ENCODE data around the gene MTMR3.
"Not testable (repeated sequence)": the region's sequence is repeated elsewhere in the genome, so short reads cannot be mapped to it uniquely, and the experiment has no call there.

The MTMR3 gene

DNA sequence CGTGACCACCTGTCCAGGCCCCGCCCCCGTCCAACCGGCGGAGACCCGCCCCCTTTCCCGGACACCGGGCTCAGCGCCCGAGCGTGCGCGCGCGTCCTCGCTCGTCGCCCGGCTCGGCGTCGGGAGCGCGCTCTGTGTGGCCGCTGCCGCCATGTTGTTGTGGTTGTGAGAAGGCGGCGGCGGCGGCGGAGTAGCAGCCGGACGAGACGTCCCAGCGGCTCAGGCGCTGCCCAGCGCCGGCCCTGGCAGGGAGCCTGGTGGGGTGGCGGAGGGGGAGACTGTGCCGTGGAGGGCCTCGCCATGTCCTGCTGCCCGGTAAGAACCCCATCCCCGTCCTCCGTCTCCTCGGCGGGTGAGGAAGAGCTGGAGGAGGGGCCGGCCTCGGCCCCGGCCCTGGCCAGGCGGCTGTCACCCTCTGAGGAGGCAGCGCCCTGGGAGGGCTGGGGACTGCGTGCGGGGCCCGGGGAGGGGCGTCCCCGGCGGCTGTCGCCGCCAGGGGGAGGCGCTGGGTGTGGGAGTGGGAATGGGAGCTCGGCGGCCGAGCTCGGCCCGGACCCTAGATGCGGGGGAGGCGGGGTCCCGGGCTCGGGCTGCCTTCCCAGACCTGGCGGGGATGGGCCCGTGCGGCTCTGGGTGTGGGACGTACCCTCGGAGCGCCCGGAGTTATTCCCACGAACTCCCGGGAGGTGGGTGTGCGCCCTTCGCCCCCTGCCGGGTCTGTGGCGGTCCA lies at the start of gene MTMR3:
MTMR3 (plus strand) TSS at position 130 of the 730 bp plus-strand sequence. CDS start 87,886 bp downstream, outside the sequence.
- peak; percentile 76 for DNase-seq (ENCODE audit: low spot score)

DNA sequence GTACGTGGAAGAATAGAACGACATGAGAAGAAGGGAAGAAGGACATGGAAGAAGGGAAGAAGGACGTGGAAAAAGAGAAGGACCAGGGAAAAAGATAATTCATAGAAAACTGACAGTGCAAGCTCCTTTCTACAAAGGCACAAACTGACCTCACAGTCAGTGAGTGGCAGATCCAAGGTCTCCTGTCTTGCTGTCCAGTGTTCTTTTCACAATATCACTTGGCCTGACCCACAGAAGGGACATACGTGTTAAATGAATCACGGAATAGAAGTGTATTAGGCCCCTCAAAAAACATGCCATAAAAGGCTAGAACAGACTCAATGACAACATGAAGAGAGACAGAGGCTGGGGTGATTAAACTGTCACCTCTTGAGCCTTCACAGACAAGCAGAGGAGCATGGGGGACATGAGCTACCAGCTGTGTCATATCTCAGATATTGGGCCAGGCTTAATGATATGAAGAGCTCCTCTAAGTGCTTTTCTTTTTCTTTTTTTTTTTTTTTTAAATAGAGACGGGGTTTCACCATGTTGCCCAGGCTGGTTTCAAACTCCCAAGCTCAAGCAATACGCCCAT lies 49.5 kb upstream of the MTMR3 start:
- no peak for DNase-seq (ENCODE audit: low spot score)

DNA sequence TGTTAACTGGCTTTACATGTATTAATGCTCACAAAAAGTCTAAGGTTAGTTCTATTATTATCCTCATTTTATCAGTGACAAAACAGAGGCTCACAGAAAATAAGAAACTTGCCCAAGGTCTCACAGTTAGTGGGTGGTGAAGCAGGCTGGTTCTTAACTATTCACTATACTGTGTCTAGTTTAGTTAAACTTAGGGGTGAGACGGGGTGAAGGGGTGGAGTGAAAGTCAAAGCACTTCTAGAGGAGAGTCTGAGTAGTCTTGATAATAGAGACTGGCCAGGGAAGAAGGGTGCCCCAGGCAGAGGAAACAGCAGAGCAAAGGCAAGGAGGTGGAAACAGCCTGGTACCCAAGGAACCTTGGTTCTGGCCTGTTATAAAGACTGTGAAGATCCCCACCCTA lies 48.9 kb upstream of the MTMR3 start:
- no peak for DNase-seq (ENCODE audit: low spot score)

DNA sequence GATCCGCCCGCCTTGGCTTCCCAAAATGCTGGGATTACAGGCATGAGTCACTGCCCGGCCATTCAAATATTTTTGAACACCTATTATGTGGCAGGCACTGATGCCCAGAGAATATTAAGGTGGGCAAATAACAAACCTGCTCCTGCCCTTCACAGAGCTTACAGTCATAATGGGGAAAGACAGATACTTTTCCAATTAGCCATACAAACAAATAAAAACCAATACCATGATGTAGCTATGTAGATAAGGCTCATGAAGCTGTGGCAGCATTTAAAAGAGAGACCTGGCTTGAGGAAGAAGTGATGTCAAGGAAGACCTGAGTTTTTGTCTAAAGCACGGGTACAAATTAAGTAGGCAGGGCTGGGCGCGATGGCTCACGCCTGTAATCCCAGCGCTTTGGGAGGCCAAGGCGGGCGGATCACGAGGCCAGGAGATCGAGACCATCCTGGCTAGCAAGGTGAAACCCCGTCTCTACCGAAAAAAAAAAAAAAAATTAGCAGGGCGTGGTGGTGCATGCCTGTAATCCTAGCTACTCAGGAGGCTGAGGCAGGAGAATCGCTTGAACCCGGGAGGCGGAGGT lies 46.1 kb upstream of the MTMR3 start:
- DNase-seq (ENCODE audit: low spot score): not testable (repeated sequence)

GRCh38 chr22:29837741-29838598 lies 45.0 kb upstream of the MTMR3 start, which contains the start of gene ASCC2:
TSS of gene ASCC2 (minus strand) at chr22:29838274. CDS start at chr22:29832325, 5,949 bp downstream.
- peak; percentile 96 for DNase-seq (ENCODE audit: low spot score)

DNA sequence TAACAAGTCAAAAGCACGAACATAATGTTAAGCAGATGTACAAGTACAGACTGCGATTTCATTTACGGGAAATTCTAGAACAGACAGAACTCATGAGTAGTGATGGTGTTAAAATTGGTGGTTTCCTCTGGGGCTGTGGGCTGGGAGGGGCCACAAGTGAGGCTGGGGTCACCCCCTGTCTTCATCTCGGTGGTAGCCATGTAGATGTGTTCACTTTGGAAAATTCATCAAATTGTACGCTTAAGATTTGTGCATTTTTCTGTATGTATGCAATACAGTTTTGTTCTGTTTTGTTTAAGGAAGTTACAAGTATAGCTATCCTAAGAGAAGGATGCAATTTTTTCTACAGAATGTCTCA lies 44.4 kb upstream of the MTMR3 start:
- DNase-seq (ENCODE audit: low spot score): no peak

DNA sequence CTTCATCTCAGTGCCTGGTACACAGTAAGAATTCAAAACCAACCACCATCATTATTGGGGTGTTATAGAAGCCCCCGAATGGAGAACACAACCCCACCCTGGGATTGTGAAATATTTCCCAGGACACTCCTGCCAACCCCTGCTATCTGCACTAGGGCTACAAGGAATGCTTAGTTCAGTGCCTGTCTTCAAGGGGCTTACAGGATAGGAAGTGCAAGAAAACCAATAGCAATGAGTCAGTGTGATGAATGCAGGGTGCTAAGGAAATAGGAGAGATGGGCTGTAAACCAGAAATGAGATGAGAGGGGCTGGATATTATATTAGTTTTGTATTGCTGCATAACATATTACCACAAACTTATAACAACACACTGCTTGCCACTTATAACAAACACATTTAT lies 43.9 kb upstream of the MTMR3 start:
- DNase-seq (ENCODE audit: low spot score): no peak

GRCh38 chr22:29840498-29840897 lies 42.5 kb upstream of the MTMR3 start:
- DNase-seq (ENCODE audit: low spot score): no peak

DNA sequence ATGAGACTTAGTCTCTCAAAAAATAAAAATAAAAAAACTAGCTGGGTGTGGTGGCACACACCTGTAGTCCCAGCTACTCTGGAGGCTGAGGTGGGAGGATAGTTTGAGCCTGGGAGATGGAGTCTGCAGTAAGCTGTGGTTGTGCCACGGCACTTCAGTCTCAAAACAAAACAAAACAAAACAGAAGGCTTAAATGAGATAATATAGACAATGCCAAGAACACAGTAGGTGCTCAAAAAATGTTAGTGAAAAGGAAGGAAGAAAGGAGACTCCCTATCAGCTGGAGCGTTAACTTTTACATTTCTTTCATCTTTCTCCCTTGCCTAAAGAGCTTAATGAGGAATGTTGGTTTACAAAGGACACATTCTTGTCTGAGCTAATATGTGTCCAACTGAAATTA lies 40.8 kb upstream of the MTMR3 start:
- DNase-seq (ENCODE audit: low spot score): no peak

DNA sequence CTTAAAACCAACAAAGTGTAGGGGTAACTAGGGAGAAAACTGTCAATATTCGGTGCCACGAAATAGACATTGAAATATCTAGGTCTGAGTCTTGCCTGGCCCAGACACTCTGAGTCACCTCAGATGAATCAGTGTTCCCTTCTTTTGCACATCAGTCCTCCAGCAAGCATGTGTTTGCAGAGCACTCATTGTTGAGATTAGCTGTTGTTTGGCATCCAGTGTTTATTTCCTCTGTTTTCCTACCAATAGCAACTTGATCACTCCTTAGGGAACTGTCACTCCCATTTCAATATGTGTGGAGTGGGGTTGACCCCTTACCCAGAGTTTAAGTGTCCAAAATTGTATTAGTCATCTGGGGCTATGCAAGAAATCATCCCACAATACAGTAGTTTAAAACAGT lies 40.2 kb upstream of the MTMR3 start:
- no peak for DNase-seq (ENCODE audit: low spot score)

DNA sequence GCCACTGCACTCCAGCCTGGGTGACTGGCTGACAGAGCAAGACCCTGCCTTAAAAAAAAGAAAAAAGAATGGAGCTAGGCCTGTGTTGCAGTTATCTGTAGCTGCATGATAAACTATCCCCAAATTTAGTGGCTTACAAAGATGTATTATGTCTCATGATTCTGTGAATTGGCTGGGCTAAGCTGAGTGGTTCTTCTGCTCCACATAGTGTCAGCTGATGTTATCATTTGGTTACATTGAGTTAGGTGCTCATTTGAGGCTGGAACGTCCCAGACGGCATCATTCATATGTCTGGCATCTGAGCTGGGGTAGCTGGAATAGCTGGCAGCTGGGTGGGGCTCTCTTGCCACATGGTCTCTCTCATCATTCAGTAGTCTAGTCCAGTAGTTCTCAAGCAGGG lies 36.7 kb upstream of the MTMR3 start:
- DNase-seq (ENCODE audit: low spot score): no peak

GRCh38 chr22:29848111-29848510 lies 34.9 kb upstream of the MTMR3 start:
- no peak for DNase-seq (ENCODE audit: low spot score)

DNA sequence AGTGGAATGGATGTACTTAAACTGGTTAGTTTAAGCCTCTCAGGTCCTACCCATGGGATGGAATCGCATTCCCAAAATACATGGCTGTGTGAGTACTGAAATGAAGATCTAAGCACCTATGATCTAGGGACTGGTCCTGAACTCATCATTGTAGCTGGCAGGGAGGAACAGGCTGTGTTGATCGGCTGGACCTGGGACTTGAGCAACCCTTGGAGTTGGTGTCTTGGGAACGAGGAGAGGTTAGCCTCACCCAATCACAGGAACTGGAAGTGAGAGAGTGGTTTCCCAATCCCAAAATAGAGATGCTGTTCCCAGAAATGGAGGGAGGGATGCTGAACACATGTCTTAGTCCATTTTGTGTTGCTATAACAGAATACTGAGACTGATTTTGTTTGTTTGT lies 28.5 kb upstream of the MTMR3 start:
- DNase-seq (ENCODE audit: low spot score): no peak

DNA sequence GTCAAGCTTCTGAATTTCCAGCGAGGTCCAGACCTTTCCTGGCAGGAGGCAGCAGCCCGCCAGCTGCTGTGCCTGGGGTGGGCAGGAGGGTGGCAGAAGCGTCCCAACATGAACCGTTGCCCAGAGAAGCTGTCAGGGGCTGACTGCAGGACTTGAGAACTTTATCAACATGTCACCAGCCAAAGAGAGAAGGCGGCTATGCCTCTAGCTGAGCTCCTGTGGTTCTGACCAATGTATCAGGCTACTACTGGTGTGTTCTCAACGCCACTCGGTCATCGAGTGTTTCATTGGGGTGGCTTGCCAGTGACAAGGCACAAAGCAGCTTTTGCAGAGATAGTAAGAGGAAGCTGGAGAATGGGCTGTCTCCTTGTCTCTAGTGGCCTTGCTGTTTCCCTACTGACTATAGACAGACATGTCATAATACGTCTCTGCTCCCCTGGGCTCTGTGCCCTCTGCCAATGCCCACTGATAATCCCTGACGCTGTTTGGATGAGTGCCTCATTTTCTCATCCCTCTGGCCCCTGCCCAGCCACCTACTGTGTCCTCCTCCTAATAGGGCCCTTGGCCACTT lies 27.3 kb upstream of the MTMR3 start:
- DNase-seq (ENCODE audit: low spot score): no peak

- no peak for DNase-seq (ENCODE audit: low spot score)
These were observed 26.5 kb upstream of the MTMR3 start for GRCh38 chr22:29856496-29856895.

DNA sequence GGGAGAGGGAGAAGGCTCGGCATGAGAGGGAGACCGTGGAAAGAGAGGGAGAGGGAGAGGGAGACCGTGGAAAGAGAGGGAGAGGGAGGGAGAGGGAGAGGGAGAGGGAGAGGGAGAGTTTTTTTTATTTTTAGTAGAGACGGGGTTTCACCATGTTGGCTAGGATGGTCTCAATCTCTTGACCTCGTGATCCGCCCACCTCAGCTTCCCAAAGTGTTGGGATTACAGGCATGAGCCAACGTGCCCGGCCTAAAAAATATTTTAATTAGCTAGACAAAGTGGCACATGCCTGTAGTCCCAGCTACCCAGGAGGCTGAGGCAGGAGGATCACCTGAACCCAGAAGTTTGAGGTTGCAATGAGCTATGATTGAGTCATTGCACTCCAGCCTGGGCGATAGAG lies 23.9 kb upstream of the MTMR3 start:
- not testable (repeated sequence) for DNase-seq (ENCODE audit: low spot score)

DNA sequence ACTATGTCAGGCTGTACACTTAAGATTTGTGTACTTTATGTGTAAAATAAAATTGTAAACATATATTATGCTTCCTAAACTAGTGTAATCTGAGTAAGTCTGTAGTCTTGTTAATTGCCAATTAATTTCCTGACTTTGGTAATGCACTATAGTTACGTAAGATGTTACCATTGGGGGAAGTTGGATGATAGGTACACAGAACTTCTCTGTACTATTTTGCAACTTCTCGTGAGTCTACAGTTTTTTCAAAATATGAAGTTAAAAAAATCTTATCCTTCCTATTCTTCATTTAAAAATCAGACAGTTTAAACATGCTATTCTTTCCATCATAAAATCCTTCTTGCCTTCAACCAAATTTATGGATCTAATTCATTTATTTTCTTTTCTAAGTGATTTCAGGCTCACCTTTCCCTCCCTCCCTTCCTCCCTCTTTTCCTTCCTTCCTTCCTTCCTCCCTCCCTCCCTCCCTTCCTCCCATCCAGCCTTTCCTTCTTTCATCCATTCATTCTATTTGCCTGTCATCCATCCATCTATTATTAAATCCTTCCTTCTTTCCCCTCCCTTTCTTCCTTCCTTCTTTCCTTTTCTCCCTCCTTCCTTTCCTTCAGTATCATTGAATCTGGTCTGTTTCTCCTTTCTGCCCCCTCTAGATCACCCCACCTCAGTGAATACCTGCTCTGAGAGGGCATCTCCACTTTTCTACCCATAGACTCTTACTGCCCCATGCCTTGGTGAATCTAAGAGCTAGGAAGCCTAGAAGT lies 22.8 kb upstream of the MTMR3 start:
- DNase-seq (ENCODE audit: low spot score): no peak

DNA sequence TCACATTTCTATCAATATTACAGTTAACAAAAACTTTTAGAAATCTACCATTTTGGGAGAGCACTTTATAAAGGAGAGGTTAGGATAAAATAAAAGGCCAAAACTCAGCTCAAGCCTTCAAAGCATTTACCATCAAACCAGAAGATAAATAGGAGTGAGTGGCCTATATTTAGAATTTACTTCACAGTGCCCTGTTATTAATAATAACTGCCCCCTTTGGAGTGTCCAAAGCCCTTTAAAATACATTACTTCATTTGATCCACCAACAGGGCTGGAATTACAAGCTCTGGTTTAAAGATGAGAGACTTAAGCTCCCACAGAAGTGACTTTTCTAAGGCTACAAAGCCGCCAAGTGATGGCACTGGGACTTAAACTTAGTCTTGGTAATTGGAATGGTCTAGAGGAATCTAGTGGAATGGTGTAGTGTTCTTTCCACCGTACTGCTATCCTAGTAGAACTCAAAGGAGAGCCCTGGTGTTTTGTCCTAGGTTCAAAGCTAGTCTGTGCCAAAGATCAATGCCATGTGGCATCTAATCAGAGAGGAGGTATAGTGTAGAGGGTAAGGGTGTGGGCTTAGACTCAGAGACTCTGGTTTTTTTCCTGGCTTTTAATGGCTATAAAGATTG lies 21.2 kb upstream of the MTMR3 start:
- no peak for DNase-seq (ENCODE audit: low spot score)

DNA sequence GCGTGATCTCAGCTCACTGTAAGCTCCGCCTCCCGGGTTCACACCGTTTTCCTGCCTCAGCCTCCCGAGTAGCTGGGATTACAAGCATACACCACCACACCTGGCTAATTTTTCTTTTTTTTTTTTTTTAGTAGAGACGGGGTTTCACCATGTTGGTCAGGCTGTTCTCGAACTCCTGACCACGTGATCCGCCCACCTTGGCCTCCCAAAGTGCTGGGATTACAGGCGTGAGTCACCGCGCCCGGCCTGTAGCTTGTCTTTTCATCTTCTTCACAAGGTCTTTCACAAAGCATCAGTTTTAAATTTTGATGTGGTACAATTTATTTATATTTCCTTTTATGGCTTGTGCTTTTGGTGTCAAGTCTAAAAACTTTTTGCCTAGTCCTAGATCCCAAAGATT lies 17.4 kb upstream of the MTMR3 start:
- DNase-seq (ENCODE audit: low spot score): not testable (repeated sequence)

DNA sequence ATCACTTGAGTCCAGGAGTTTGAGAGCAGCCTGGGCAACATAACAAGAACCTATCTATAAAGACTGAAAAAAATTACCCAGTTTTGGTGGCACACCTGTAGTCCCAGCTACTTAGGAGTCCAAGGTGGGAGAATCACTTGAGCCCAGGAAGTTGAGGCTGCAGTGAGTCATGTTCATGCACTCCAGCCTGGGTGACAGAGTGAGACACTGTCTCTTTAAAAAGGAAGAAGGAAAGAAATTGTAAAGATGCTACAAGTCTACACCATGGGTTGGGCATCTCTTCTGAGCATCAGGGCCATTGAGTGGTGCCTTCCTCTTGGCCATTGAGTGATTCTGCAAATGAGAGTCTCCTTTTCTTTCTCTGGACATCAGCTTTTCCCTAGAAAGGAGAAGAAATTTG lies 15.7 kb upstream of the MTMR3 start:
- DNase-seq (ENCODE audit: low spot score): no peak

- no peak for DNase-seq (ENCODE audit: low spot score)
These were observed 15.1 kb upstream of the MTMR3 start for GRCh38 chr22:29867851-29868250.

Measured in HuH-7 (cell line).